WERI-Rb-1 (cell line): Measurements from ENCODE around the gene RASSF5.

Experiments used
- DNase-seq: peaks from one replicate; pipeline ENCODE4 v3.0.0-alpha.2; 2020
- H3K27ac ChIP-seq: fragments of 250-450 bp; sonication (Bioruptor Pico); 2 replicates; pipeline ENCODE4 v1.5.1; 2020; ENCODE audit warnings: mild to moderate bottlenecking, moderate library complexity
- H3K27me3 ChIP-seq: fragments of 250-450 bp; sonication (Bioruptor Pico); 2 replicates; pipeline ENCODE4 v1.5.1; 2021; ENCODE audit warnings: mild to moderate bottlenecking, low read depth, moderate library complexity; ENCODE audit not compliant: insufficient read depth, severe bottlenecking
- H3K36me3 ChIP-seq: fragments of 250-450 bp; sonication (Bioruptor Pico); 2 replicates; pipeline ENCODE4 v1.5.1; 2020; ENCODE audit warnings: mild to moderate bottlenecking, moderate library complexity
- H3K4me3 ChIP-seq: 2 replicates; pipeline ENCODE4 v1.5.1; 2011; ENCODE audit warnings: low read depth, mild to moderate bottlenecking, control low read depth, low read length
- H3K9me3 ChIP-seq: fragments of 250-450 bp; sonication (Bioruptor Pico); 2 replicates; pipeline ENCODE4 v1.5.1; 2021; ENCODE audit warnings: mild to moderate bottlenecking, moderate library complexity; ENCODE audit not compliant: severe bottlenecking
- CTCF ChIP-seq: IDR thresholded peaks from 2 replicates; pipeline ENCODE4 v1.5.1; 2011; ENCODE audit warnings: low read depth, mild to moderate bottlenecking, control low read depth, inconsistent platforms, low read length

The RASSF5 gene

GRCh38 chr1:206560007-206560716 lies 52.8 kb downstream of the RASSF5 start:
- DNase-seq, result peak; percentile 52
- Histone ChIP-seq H3K27me3 (no peaks in the 10 kb centered on the region), H3K36me3 (peaks cover 7% of the 10 kb centered on the region), H3K27ac (peak overlapping the region; percentile 17), H3K9me3 (no peaks in the 10 kb centered on the region), H3K4me3 (no peak overlapping the region)
- no peak for TF ChIP-seq CTCF

- Histone ChIP-seq H3K27me3 (no peaks in the 10 kb centered on the region), H3K4me3 (no peak overlapping the region), H3K27ac (no peak overlapping the region), H3K36me3 (peaks cover 7% of the 10 kb centered on the region), H3K9me3 (no peaks in the 10 kb centered on the region)
- DNase-seq, result no peak
- no peak for TF ChIP-seq CTCF
Measured at GRCh38 chr1:206563367-206564207, 56.3 kb downstream of the RASSF5 start.

- Histone ChIP-seq H3K27me3 (no peaks in the 10 kb centered on the region), H3K4me3 (no peak overlapping the region), H3K27ac (no peak overlapping the region), H3K9me3 (no peaks in the 10 kb centered on the region), H3K36me3 (peaks cover 10% of the 10 kb centered on the region)
- TF ChIP-seq CTCF, result no peak
- DNase-seq, result no peak
Measured at GRCh38 chr1:206565995-206566394, 58.7 kb downstream of the RASSF5 start.

- Histone ChIP-seq H3K27me3 (no peaks in the 10 kb centered on the region), H3K27ac (no peak overlapping the region), H3K36me3 (peaks cover 9% of the 10 kb centered on the region), H3K9me3 (no peaks in the 10 kb centered on the region), H3K4me3 (no peak overlapping the region)
- TF ChIP-seq CTCF, result no peak
- no peak for DNase-seq
Measured at GRCh38 chr1:206566999-206567398, 59.7 kb downstream of the RASSF5 start.

GRCh38 chr1:206568256-206568655 lies 60.9 kb downstream of the RASSF5 start:
- Histone ChIP-seq H3K4me3 (no peak overlapping the region), H3K9me3 (no peaks in the 10 kb centered on the region), H3K36me3 (peaks cover 3% of the 10 kb centered on the region), H3K27me3 (no peaks in the 10 kb centered on the region), H3K27ac (no peak overlapping the region)
- no peak for TF ChIP-seq CTCF
- no peak for DNase-seq
